Measurements from ENCODE around the gene DRC7. TPM values are rescaled to one million over a fixed set of nuclear protein-coding genes. Genes with fewer than 3 reads are reported as not detected.

Gene DRC7
- polyA plus RNA-seq, 1 of the 3 experiments (the other 2 are of a cell fraction): 0.58 TPM

DNA sequence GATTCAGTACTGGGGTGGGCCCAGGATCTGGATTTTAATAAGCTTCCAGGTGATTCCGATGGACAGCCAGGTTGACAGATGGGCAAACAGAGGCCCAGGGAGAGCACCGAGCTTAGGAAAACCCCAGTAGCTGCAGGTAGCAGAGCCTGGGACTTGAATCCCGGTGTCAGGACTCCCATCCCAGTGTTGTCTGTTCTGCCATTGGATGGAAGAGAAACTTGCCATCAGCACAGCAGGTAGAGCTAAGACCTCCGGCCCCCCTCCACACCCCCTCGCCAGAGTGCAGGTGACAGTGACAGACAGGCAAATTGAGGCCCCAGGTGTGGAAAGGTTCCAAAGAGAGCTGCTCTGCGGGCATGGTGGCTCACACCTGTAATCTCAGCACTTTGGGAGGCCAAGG lies 53.4 kb downstream of the DRC7 start:
- Histone ChIP-seq H2AFZ (ENCODE audit: low read depth) (no peak overlapping the region), H3K4me3 (ENCODE audit: low read depth in 2 of 2, low read length in 1 of 2) (no peak overlapping the region), H3F3A (replicated peaks; ENCODE audit: insufficient read depth) (no peaks in the 10 kb centered on the region), H3K9me2 (no peaks in the 10 kb centered on the region), H3K27ac (ENCODE audit: low read depth in 2 of 2, low read length in 1 of 2) (no peak overlapping the region), H3K4me1 (ENCODE audit: control insufficient read depth in 1 of 2, insufficient read depth in 2 of 2, low read depth in 1 of 2, low read length in 1 of 2) (no peaks in the 10 kb centered on the region; a peak in 1 of 4 replicates), H3K79me2 (ENCODE audit: insufficient read depth) (no peaks in the 10 kb centered on the region), H3K9me3 (no peaks in the 10 kb centered on the region), H4K20me1 (ENCODE audit: insufficient read depth) (no peaks in the 10 kb centered on the region), H3K27me3 (ENCODE audit: insufficient read depth) (no peaks in the 10 kb centered on the region), H3K4me2 (no peak overlapping the region), H3K36me3 (replicated peaks in 1 of 2; ENCODE audit: control insufficient read depth in 1 of 2, insufficient read depth in 2 of 2, low read length in 1 of 2) (peaks cover 3 to 13% of the 10 kb centered on the region in 2 experiments), H3K9ac (no peak overlapping the region)
- CTCF ChIA-PET: interaction anchor here (2.0 kb wide), 1 partner anchor 9 kb away, joined by 10 read pairs; no protein-coding TSS in a partner anchor
- WGBS (ENCODE audit: low lambda C conversion rate): 86% methylated on average over 2 of the region's 6 CpGs
- no peak for DNase-seq
- POLR2A ChIA-PET: no interaction called here
- TF ChIP-seq, protein P1, sequence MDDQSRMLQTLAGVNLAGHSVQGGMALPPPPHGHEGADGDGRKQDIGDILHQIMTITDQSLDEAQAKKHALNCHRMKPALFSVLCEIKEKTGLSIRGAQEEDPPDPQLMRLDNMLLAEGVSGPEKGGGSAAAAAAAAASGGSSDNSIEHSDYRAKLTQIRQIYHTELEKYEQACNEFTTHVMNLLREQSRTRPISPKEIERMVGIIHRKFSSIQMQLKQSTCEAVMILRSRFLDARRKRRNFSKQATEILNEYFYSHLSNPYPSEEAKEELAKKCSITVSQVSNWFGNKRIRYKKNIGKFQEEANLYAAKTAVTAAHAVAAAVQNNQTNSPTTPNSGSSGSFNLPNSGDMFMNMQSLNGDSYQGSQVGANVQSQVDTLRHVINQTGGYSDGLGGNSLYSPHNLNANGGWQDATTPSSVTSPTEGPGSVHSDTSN (IDR thresholded peaks at IDR 0.05): no peak
- TF ChIP-seq MEF2A (IDR thresholded peaks at IDR 0.05; ENCODE audit: borderline replicate concordance, low read depth): no peak
- TF ChIP-seq EZH2phosphoT487 (IDR thresholded peaks at IDR 0.05; ENCODE audit: borderline replicate concordance, low read depth): no peak
- no peak for TF ChIP-seq SIN3A (IDR thresholded peaks at IDR 0.05; ENCODE audit: borderline replicate concordance, low read depth, low read length)
- no peak for TF ChIP-seq GABPA (IDR thresholded peaks at IDR 0.05; ENCODE audit: low read depth)
- no peak for TF ChIP-seq POLR2AphosphoS5 (IDR thresholded peaks at IDR 0.05; ENCODE audit: low read depth, low read length)
- no peak for TF ChIP-seq TAF1 (IDR thresholded peaks at IDR 0.05; ENCODE audit: borderline replicate concordance, low read depth, low read length)
- TF ChIP-seq ZBTB33 (IDR thresholded peaks at IDR 0.05; ENCODE audit: borderline replicate concordance, low read depth): no peak
- TF ChIP-seq ELF1 (IDR thresholded peaks at IDR 0.05): no peak
- TF ChIP-seq RCOR1 (IDR thresholded peaks at IDR 0.05; ENCODE audit: low read length): no peak

DNA sequence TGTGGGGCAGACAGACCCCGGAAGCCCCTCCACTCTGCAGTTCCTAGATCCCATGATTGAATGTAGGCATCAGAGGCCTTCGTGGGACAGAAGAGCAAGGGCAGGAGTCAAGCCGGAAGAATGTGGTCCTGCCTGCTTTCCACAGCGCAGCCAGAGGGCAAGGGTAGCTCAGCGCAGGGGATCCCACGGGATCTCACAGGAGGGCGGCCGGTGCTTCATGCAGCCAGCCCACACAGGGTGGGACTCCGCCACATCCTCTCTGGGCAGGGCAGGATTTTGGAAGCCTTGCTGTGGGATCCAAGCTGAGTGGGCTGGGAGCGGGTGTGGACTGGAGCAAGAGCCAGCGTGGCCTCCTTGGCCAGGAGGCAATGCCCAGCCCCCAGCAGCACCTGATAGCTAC lies 54.0 kb downstream of the DRC7 start:
- no peak for DNase-seq
- H3K4me3 ChIP-seq (ENCODE audit: low read depth in 2 of 2, low read length in 1 of 2): no peak overlapping the region
- H3K9ac ChIP-seq: no peak overlapping the region
- WGBS (ENCODE audit: low lambda C conversion rate): 93% methylated on average over 11 of the region's 11 CpGs
- CTCF ChIA-PET: interaction anchor here (0.6 to 2.0 kb wide), 3 partner anchors 9 to 378 kb away, joined by 3 to 10 read pairs (median 3); partner anchors contain the start of genes USB1 and ZNF319
- no peak overlapping the region; a peak in 1 of 4 replicates for H3K27ac ChIP-seq (ENCODE audit: low read depth in 2 of 2, low read length in 1 of 2)
- H2AFZ ChIP-seq (ENCODE audit: low read depth): no peak overlapping the region
- H3K9me2 ChIP-seq: no peaks in the 10 kb centered on the region
- H3K27me3 ChIP-seq (ENCODE audit: insufficient read depth): no peaks in the 10 kb centered on the region
- H3K36me3 ChIP-seq (replicated peaks in 1 of 2; ENCODE audit: control insufficient read depth in 1 of 2, insufficient read depth in 2 of 2, low read length in 1 of 2): peaks cover 3 to 19% of the 10 kb centered on the region in 2 experiments
- no peaks in the 10 kb centered on the region for H3K79me2 ChIP-seq (ENCODE audit: insufficient read depth)
- POLR2A ChIA-PET: no interaction called here
- no peaks in the 10 kb centered on the region; a peak in 1 of 4 replicates for H3K4me1 ChIP-seq (ENCODE audit: control insufficient read depth in 1 of 2, insufficient read depth in 2 of 2, low read depth in 1 of 2, low read length in 1 of 2)
- H4K20me1 ChIP-seq (ENCODE audit: insufficient read depth): no peaks in the 10 kb centered on the region
- H3K9me3 ChIP-seq: no peaks in the 10 kb centered on the region
- no peaks in the 10 kb centered on the region for H3F3A ChIP-seq (replicated peaks; ENCODE audit: insufficient read depth)
- no peak overlapping the region for H3K4me2 ChIP-seq
- no peak for TF ChIP-seq JUND (IDR thresholded peaks at IDR 0.05)
- TF ChIP-seq CHD2 (IDR thresholded peaks at IDR 0.05; ENCODE audit: low read length, partially characterized antibody): no peak
- no peak for TF ChIP-seq NRF1 (IDR thresholded peaks at IDR 0.05; ENCODE audit: low read depth, low read length)
- TF ChIP-seq GATA2 (CRISPR knock-in tag; IDR thresholded peaks at IDR 0.05): no peak
- no peak for TF ChIP-seq EZH2phosphoT487 (IDR thresholded peaks at IDR 0.05; ENCODE audit: borderline replicate concordance, low read depth)
- TF ChIP-seq POLR2AphosphoS5 (IDR thresholded peaks at IDR 0.05; ENCODE audit: low read depth, low read length): no peak
- no peak for TF ChIP-seq TCF12 (IDR thresholded peaks at IDR 0.05)
- no peak for TF ChIP-seq MXI1 (IDR thresholded peaks at IDR 0.05; ENCODE audit: low read depth, low read length)
- TF ChIP-seq, protein P1 (IDR thresholded peaks at IDR 0.05): no peak
- TF ChIP-seq IRF3 (IDR thresholded peaks at IDR 0.05; ENCODE audit: low read depth, low read length): no peak
- TF ChIP-seq MEF2A (IDR thresholded peaks at IDR 0.05; ENCODE audit: borderline replicate concordance, low read depth): no peak
- no peak for TF ChIP-seq CTCF (IDR thresholded peaks at IDR 0.05)
- TF ChIP-seq FOXM1 (IDR thresholded peaks at IDR 0.05; ENCODE audit: low read depth): no peak
- TF ChIP-seq NFIC (IDR thresholded peaks at IDR 0.05; ENCODE audit: borderline replicate concordance): no peak
- no peak for TF ChIP-seq RFX5 (IDR thresholded peaks at IDR 0.05; ENCODE audit: low read length)
- TF ChIP-seq YY1 (IDR thresholded peaks at IDR 0.05; ENCODE audit: low read depth): no peak
- no peak for TF ChIP-seq FOXJ3 (CRISPR knock-in tag; IDR thresholded peaks at IDR 0.05)
